Thoracic aorta (tissue), 2 donors: ENCODE results near the gene AFF1. TPM values are rescaled to one million over a fixed set of nuclear protein-coding genes. Genes with fewer than 3 reads are reported as not detected.
"Not testable (repeated sequence)": the region's sequence is repeated elsewhere in the genome, so short reads cannot be mapped to it uniquely, and the experiment has no call there.

Experiments used
- ATAC-seq: fragments of 150-250 bp; one replicate; pipeline ENCODE4 v1.8.0; 2017; ENCODE audit warnings: low read depth; ENCODE audit not compliant: insufficient number of reproducible peaks, low FRiP score
- DNase-seq: peaks from one replicate; pipeline ENCODE4 v3.0.0-alpha.2; 2020; ENCODE audit warnings: low spot score
- H3K27ac ChIP-seq, 2 donors: fragments of 200-600 bp; sonication (generic); 1 replicate in 1 of 2; 2 replicates in 1 of 2; pipeline ENCODE4 v1.5.1; 2016; ENCODE audit warnings: mild to moderate bottlenecking in 2 of 2, moderate library complexity in 2 of 2
- H3K27me3 ChIP-seq: fragments of 200-600 bp; sonication (generic); replicated peaks from 2 replicates; pipeline ENCODE4 v1.6.0; 2016; ENCODE audit warnings: mild to moderate bottlenecking; ENCODE audit not compliant: insufficient read depth
- H3K36me3 ChIP-seq: fragments of 200-600 bp; sonication (generic); one replicate; pipeline ENCODE4 v1.5.1; 2016
- H3K4me1 ChIP-seq, 2 donors: fragments of 200-600 bp; sonication (generic); 1 replicate in 1 of 2; 2 replicates in 1 of 2; pipeline versions ENCODE4 v1.5.1 to v1.6.0; 2016; ENCODE audit warnings: low read depth in 2 of 2, mild to moderate bottlenecking in 1 of 2; ENCODE audit not compliant: control insufficient read depth in 1 of 2
- H3K4me3 ChIP-seq: fragments of 200-600 bp; sonication (generic); 2 replicates; pipeline ENCODE4 v1.5.1; 2016; ENCODE audit warnings: mild to moderate bottlenecking
- H3K9me3 ChIP-seq: fragments of 200-600 bp; sonication (generic); 2 replicates; pipeline ENCODE4 v1.5.1; 2016
- total RNA-seq, 2 donors: library from RNA; depleted of rRNA; stranded (reverse); fragments of >200 nt; gene quantifications; one replicate each; pipeline versions ENCODE4 v1.1.0 to v1.2.3, GENCODE V29; 2016
- TF ChIP-seq, protein P1 (sequence below): fragments of 200-600 bp; sonication (generic); IDR thresholded peaks from one replicate; pipeline ENCODE4 v1.5.1; 2019; ENCODE audit warnings: antibody characterized with exemption

Gene AFF1
- total RNA-seq, 2 donors from 2014 or later = 51.9 to 93.2 TPM

DNA sequence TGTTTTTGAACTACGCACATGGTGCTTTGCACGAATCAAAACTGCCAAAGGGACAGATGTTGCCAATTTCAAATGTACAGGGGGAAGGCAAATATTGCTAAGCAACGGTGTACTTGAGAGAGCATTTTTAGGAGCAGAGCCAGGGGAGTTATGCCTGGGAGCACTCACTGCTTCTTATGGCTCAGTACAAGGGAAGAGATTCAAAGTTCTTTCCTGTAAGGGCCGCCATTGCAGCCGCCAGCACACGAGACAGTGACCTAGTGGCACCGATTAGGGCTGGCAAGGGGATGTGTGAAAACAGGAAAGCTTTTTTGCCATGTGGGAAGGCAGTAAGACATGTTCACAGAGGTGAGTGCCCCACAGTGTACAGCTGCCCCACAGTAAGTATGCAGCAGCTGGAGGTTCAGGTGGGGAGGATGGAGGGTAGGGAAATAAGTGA, 133.8 kb downstream of the AFF1 start:
- no peak overlapping the region for H3K4me3 ChIP-seq
- ATAC-seq (no peak), DNase-seq (no peak)
- no peaks in the 10 kb centered on the region for H3K9me3 ChIP-seq
- H3K27ac ChIP-seq = no peak overlapping the region
- H3K36me3 ChIP-seq = no peaks in the 10 kb centered on the region
- H3K4me1 ChIP-seq = peaks cover 4 to 16% of the 10 kb centered on the region in 2 donors
- TF ChIP-seq, protein P1, sequence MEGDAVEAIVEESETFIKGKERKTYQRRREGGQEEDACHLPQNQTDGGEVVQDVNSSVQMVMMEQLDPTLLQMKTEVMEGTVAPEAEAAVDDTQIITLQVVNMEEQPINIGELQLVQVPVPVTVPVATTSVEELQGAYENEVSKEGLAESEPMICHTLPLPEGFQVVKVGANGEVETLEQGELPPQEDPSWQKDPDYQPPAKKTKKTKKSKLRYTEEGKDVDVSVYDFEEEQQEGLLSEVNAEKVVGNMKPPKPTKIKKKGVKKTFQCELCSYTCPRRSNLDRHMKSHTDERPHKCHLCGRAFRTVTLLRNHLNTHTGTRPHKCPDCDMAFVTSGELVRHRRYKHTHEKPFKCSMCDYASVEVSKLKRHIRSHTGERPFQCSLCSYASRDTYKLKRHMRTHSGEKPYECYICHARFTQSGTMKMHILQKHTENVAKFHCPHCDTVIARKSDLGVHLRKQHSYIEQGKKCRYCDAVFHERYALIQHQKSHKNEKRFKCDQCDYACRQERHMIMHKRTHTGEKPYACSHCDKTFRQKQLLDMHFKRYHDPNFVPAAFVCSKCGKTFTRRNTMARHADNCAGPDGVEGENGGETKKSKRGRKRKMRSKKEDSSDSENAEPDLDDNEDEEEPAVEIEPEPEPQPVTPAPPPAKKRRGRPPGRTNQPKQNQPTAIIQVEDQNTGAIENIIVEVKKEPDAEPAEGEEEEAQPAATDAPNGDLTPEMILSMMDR = no peak
- H3K27me3 ChIP-seq = no peaks in the 10 kb centered on the region

- DNase-seq (no peak), ATAC-seq (no peak)
- peaks cover 6 to 22% of the 10 kb centered on the region in 2 donors for H3K4me1 ChIP-seq
- no peaks in the 10 kb centered on the region for H3K27me3 ChIP-seq
- TF ChIP-seq, protein P1 = no peak
- H3K9me3 ChIP-seq = no peaks in the 10 kb centered on the region
- H3K4me3 ChIP-seq = no peak overlapping the region
- H3K27ac ChIP-seq = no peak overlapping the region
- H3K36me3 ChIP-seq = no peaks in the 10 kb centered on the region
Measured at GRCh38 chr4:87069037-87069742, 134.4 kb downstream of the AFF1 start.

DNA sequence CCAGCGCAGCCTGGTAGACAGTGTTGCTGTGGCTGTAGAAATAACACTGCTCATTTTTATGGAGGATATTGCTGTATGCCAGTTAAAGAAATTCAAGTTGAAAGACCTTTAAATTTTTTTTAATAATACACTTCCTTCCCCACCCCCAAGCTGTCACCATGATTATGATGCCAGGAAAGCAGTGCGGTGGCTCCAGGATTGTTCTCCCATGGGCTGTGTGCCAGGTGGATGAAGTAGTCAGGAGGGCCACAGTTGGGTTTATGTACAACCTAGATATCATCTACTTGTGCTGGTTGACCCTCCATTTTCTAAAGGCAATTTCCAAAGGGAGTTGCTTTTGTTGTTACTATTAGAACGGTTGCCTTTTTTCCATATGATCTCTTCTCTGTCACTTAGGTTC, 136.6 kb downstream of the AFF1 start:
- no peak overlapping the region for H3K27ac ChIP-seq
- H3K4me1 ChIP-seq = peaks cover 9 to 24% of the 10 kb centered on the region in 2 donors
- H3K36me3 ChIP-seq = no peaks in the 10 kb centered on the region
- no peaks in the 10 kb centered on the region for H3K27me3 ChIP-seq
- ATAC-seq (no peak), DNase-seq (no peak)
- no peaks in the 10 kb centered on the region for H3K9me3 ChIP-seq
- TF ChIP-seq, protein P1 = no peak
- H3K4me3 ChIP-seq = no peak overlapping the region

DNA sequence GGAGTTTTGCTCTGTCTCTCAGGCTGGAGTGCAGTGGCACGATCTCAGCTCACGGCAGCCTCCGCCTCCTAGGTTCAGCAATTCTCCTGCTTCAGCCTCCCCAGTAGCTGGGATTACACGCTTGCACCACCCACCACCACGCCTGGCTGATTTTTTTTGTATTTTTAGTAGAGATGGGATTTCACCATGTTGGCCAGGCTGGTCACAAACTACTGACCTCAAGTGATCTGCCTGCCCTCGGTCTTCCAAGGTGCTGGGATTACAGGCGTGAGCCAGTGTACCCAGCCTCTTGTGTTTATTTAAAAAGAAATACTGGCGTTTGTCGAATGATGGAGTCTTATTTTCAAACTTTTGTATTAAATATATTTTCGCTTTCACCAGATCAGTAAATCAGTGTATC, 137.7 kb downstream of the AFF1 start:
- H3K9me3 ChIP-seq, H3K27ac ChIP-seq, H3K36me3 ChIP-seq, ATAC-seq, DNase-seq, H3K27me3 ChIP-seq, H3K4me3 ChIP-seq: not testable (repeated sequence)
- H3K4me1 ChIP-seq = peaks cover 14 to 35% of the 10 kb centered on the region in 2 donors

DNA sequence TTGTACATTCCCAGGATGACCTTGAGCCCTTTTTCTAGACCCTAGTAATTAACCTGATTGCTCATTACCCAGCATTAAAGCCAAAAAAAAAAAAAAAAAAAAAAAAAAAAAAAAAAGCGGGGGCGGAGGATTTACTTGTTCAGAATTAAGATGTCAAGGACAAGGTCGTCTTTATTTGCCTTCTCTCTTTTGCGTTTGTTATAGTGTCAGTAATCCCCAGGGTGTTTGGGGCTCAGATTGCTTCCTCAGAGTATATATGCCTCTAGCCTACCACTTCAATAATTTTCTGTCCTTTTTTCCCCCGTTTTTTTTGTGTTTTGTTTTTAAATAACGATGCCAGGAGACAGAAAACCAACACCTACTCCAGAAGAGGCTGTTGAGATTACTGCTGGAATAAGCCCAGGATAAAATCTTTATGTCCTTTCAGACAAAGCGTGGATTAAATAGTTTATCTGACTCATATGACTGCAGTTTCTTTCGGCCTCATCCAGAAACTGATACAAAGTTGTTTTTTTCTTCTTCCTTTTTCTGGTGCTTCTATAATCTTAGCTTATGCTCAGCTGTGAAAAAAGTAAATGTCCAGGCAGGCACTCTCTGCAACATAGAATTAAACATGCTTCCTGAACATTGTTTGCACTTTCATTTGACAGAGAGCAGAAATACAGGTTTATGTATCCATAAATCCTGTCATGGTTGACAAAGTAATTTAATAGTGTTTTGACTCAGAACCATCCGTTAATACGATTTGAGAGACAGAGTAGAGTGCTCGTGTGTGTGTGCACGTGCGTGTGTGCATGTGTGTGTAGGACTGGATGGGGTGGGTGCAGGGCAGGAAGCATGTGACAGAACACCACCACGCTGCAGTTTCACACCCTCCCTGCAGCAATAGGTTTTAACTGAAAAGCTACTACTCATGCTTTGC, 138.6 kb downstream of the AFF1 start:
- TF ChIP-seq, protein P1 = no peak
- H3K27me3 ChIP-seq = no peaks in the 10 kb centered on the region
- H3K9me3 ChIP-seq = no peaks in the 10 kb centered on the region
- no peak overlapping the region for H3K27ac ChIP-seq
- peaks cover 21 to 39% of the 10 kb centered on the region in 2 donors for H3K4me1 ChIP-seq
- DNase-seq (no peak), ATAC-seq (no peak)
- peak overlapping the region; percentile 32 for H3K4me3 ChIP-seq
- no peaks in the 10 kb centered on the region for H3K36me3 ChIP-seq
